Measurements from ENCODE around the gene COLEC11. TPM values are rescaled to one million over a fixed set of nuclear protein-coding genes. Genes with fewer than 3 reads are reported as not detected.

The COLEC11 gene
- total RNA-seq, 2 experiments from 2014 or later = 1.7 TPM; not detected in 1

- TF ChIP-seq EZH2phosphoT487 (IDR thresholded peaks at IDR 0.05; ENCODE audit: borderline replicate concordance, low read depth, low read length) (no peak), CTCF (conservative IDR thresholded peaks at IDR 0.05; ENCODE audit: low read length) (no peak)
- ChIA-PET CTCF (ENCODE audit: unreplicated experiment) (interaction anchor here (0.7 kb wide), 1 partner anchor 94 kb away, joined by 3 read pairs; no protein-coding TSS in a partner anchor), POLR2A (interaction anchor here (0.6 to 2.2 kb wide), 11 partner anchors 12 to 762 kb away, joined by 3 to 19 read pairs (median 5); partner anchors contain the start of genes ADI1 and RPS7)
- Histone ChIP-seq H2AFZ (ENCODE audit: low read length) (peak within 1 kb of the TSS; percentile 69; the same call in 1 of the 2 replicates), H3K4me1 (ENCODE audit: insufficient read depth, low read length, poor library complexity, severe bottlenecking) (peaks cover 44% of the 10 kb centered on the region), H3K79me2 (ENCODE audit: insufficient read depth, low read depth, low read length) (peaks cover 55% of the 10 kb centered on the region), H3K9me2 (ENCODE audit: insufficient read depth, low read length) (no peaks in the 10 kb centered on the region), H3K4me3 (ENCODE audit: low read depth, low read length, poor library complexity, severe bottlenecking) (peak within 1 kb of the TSS; percentile 80), H3K27ac (ENCODE audit: low read depth, low read length, poor library complexity, severe bottlenecking) (peak within 1 kb of the TSS; percentile 99), H4K20me1 (ENCODE audit: insufficient read depth, low read length) (peaks cover 11% of the 10 kb centered on the region; the same call in 1 of the 2 replicates), H3K36me3 (ENCODE audit: insufficient read depth, low read length) (peaks cover 66% of the 10 kb centered on the region), H3K9me3 (ENCODE audit: low read length) (no peaks in the 10 kb centered on the region), H3K4me2 (ENCODE audit: low read length) (peak within 1 kb of the TSS; percentile 97)
- DNase-seq (ENCODE audit: low spot score) = peak; percentile 98
- TSS peak; percentile 89 for BruUV-seq (replicated peaks)
- intact Hi-C loops (cut with micrococcal nuclease; ENCODE audit: unreplicated experiment) = loop anchor here (1.0 to 2.0 kb wide), 4 partner anchors 17 to 93 kb away; partner anchors contain the start of genes ADI1 and RPS7
Observed at GRCh38 chr2:3558205-3559014, 36.5 kb upstream of the COLEC11 start, which contains the start of gene RNASEH1. RNASEH1 (minus strand) TSS chr2:3558333; CDS start chr2:3558260, 73 bp downstream.

- H3K9me2 ChIP-seq (ENCODE audit: insufficient read depth, low read length) = no peaks in the 10 kb centered on the region
- peaks cover 31% of the 10 kb centered on the region for H3K36me3 ChIP-seq (ENCODE audit: insufficient read depth, low read length)
- peaks cover 47% of the 10 kb centered on the region for H3K4me1 ChIP-seq (ENCODE audit: insufficient read depth, low read length, poor library complexity, severe bottlenecking)
- H3K27ac ChIP-seq (ENCODE audit: low read depth, low read length, poor library complexity, severe bottlenecking) = peak overlapping the region; percentile 71
- ChIA-PET CTCF (ENCODE audit: unreplicated experiment) (no interaction called here), POLR2A (interaction anchor here (0.6 to 2.1 kb wide), 9 partner anchors 10 to 787 kb away, joined by 3 to 12 read pairs (median 4); no protein-coding TSS in a partner anchor)
- intact Hi-C loops (cut with micrococcal nuclease; ENCODE audit: unreplicated experiment) = loop anchor here (5.0 kb wide), 1 partner anchor 411 kb away; no protein-coding TSS in a partner anchor
- peak; percentile 22 for DNase-seq (ENCODE audit: low spot score)
- TF ChIP-seq CTCF (conservative IDR thresholded peaks at IDR 0.05; ENCODE audit: low read length) = no peak
- no peak for TF ChIP-seq EZH2phosphoT487 (IDR thresholded peaks at IDR 0.05; ENCODE audit: borderline replicate concordance, low read depth, low read length)
- H2AFZ ChIP-seq (ENCODE audit: low read length) = peak overlapping the region; percentile 23; the same call in 1 of the 2 replicates
- H3K79me2 ChIP-seq (ENCODE audit: insufficient read depth, low read depth, low read length) = peaks cover 9% of the 10 kb centered on the region; the same call in 1 of the 2 replicates
- peak overlapping the region; percentile 69 for H3K4me2 ChIP-seq (ENCODE audit: low read length)
- H4K20me1 ChIP-seq (ENCODE audit: insufficient read depth, low read length) = no peaks in the 10 kb centered on the region
- peak overlapping the region; percentile 20 for H3K4me3 ChIP-seq (ENCODE audit: low read depth, low read length, poor library complexity, severe bottlenecking)
- no peaks in the 10 kb centered on the region for H3K9me3 ChIP-seq (ENCODE audit: low read length)
- BruUV-seq (replicated peaks) = no TSS peak
Observed at GRCh38 chr2:3563521-3563976, 31.4 kb upstream of the COLEC11 start.

Data from OCI-LY7 (cell line).